Superior temporal gyrus (tissue), 1 donor: ENCODE measurements around the gene B3GALT5.

Source experiments
- DNase-seq: peaks from one replicate; pipeline ENCODE4 v3.0.0-alpha.2; 2016; ENCODE audit errors: extremely low spot score

B3GALT5 gene

DNA sequence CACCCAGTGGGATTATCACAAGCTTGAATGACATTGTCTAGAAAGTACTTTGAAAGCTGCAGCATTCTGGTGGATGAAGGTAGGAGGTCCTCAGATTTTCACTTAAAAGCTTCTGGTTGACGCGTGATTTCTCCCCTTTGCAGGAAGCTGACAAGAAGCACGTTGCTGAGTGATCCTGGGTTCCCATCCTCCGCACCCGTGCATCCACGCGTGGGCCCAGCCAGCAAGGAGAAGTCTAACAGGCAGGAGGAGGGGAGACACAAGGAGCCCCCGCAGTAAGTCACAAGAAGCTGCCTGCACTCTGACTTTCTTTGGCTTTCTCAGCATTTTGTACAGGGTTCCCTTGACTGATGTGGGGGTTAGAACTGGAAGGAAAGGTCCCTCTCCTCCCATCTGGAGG lies 7.8 kb upstream of the B3GALT5 start:
- DNase-seq: no peak

DNA sequence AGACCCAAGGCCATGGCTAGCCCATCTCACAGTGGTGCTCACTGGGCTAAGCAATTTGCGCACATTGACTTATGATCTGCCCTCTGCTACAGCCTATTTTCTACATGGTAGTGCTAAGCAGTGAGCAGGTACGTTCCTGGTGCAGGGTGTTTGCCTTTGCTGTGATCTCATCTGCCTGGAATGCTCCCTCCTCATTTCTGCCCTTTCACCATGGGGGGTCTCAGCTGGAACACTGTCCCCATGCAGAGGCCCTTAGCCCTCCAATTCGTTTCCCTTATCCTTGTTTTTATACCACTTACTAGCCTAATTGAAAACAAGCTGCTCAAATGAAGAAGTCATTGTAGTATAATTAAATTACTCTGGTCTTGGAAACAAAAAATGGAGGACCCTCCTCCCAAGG lies 2.0 kb upstream of the B3GALT5 start:
- DNase-seq: no peak

DNA sequence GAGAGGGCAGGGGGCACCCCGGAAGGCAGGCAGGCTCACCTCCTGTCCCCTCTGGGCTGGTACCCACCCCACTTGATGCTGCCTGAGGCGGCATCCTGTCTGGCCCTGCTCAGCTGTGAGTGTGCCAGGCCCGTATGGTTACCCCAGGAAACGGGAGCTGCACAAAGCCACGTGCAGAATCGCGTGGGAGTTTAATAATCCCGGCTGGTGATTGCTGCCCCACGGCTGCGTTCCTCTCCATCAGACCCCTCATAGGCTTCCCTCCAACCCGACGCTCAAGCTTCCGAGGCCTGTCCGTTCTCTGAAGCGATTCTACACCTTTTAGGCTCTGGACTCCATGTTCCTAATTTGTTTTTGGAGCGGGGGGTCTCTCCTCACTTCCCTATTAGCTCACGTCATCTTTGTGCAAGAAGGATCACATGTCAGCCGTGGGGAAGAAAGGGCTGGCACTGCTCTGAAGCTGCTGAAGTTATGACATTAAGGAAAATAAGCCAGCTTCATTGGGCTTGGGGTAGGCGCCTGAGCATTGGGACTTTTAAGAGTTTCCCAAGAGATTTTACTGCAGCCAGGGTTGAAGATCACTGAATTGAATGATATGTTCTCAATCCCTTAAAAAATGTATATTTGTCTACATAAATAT lies 1.1 kb upstream of the B3GALT5 start:
- DNase-seq: no peak

GRCh38 chr21:39613041-39613934 lies 548 bp downstream of the B3GALT5 start:
- DNase-seq: no peak

DNA sequence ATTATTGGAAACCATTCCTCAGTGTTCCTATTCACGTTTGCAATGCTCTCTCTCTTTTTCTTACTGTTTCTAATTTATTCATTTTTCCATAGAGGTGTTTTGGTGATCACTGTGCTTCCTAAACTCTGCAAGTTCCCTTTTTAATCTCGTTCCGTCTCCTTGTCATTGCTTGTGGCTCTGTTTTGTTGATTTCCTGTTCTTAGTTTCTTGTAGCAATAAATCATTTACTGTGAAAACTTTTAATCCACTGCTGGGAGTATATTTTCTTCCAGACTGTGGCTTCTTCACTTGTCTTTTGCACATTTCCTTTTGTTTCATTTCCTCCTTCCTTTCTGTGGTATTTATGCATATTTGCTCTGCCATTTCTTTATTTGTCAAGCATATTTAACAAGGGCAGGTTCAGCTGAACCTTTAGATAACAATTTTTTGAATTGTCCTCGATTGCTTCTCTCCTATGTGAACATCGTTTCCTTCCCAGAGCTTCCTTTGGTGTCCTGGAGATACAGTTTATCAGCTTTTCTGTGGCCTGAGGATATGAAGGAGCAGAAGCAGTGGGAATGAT lies 3.6 kb downstream of the B3GALT5 start:
- no peak for DNase-seq

- no peak for DNase-seq
Observed at GRCh38 chr21:39620856-39621255, 8.1 kb downstream of the B3GALT5 start.

DNA sequence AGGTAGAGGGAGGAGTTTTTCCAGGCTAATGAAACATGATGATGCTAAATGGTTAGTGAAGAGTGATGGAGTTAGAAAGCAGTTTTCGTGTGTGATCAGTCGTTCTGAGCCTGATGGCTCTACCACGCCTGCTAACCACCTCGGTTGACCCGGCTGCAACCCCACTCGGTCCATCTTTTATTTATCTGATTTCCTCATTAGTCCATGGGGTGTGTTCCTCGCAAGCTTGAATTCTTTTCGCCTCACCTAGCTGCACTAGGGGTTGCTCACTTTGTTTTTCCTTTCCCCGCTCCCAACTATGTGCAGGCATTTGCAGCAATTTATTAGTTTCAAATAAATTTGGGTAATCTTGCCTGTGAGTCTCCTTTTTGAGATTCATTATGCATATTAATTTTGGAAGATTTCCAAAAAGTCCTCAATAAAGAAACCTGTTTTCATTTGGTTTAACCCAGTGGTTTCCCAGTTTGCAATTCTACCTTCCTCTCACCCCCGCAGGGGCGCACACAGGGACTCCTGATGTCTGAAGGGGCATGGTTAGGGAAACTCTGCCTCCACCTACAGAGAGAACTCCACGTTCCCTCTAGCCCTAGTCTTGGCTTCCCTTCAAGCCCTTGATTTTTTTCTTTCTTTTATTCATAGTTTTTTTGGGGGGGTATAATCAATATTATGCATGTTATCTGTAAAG lies 12.6 kb downstream of the B3GALT5 start:
- no peak for DNase-seq

- no peak for DNase-seq
Observed at GRCh38 chr21:39628385-39628784, 15.6 kb downstream of the B3GALT5 start.

- DNase-seq: no peak
Observed at GRCh38 chr21:39630191-39630591, 17.5 kb downstream of the B3GALT5 start.

DNA sequence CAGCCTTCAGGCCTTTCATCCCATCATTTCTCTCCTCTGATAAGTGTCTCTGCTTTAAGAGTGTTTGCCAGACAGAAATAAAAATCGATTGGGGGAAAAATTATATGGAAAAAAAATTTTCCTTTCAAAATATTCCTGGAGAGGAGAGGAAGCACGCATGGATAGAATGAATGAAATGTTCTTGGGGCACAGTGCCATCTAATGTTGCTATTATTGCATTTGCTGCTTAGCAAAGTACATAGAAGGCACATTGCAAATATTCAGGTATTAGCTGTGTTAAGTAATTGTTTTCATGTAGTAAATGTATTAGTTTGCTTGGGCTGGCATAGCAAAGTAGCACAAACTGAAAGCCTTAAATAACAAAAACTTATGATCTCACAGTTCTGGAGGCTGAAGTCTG lies 18.1 kb downstream of the B3GALT5 start:
- DNase-seq: no peak

- DNase-seq: no peak
Observed at GRCh38 chr21:39631842-39632562, 19.3 kb downstream of the B3GALT5 start.

DNA sequence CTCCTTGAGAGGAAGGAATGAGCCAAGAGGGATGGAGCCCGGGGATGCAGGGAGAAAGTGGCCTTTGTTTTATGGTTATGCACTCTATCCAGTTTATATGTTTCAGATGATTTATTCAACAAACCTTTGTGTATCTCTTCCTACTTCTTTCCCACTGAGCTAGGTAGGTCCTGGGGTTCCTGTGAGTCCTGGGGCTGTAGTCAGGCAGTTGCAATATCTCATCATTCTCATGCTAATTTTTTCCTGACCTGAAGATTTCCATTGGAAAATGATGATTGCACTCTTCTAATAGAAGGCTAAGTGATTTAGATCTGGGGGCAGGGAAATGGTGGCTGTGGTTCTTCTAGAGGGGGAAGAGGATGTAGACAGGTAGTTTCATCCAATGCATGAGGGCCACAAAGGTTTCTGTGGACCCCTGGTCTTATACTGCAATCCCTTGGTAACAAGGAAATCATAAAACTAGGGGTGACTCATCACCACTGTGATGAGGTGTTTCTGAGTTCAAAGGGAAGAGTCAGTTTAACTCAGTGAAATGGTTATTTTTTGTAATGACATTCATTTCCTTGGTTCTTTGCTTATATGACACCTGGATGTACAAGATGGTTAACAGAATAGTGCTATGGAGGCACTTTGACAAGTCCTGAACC lies 20.2 kb downstream of the B3GALT5 start:
- DNase-seq: no peak

DNA sequence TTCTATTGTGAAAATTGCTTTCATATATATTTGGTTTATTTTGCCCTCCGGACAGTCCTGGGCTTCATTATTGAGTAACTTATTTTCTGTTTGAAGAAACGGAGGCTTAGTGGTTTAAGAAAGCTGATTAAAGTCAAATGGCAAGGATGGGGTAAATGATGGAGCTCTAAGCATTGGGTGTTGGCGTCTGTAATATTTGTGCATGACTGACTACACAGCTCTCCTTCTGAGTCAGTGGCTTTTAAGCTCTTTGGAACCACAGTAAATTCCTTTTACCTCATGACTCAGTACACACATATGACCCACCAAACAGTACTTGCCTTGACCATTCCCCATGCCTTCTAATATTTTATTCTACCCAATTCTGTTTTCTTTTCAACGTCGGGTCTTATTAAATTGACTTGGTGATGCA lies 21.0 kb downstream of the B3GALT5 start:
- DNase-seq: no peak

GRCh38 chr21:39634507-39634906 lies 21.8 kb downstream of the B3GALT5 start:
- DNase-seq: no peak

GRCh38 chr21:39637197-39637970 lies 24.6 kb downstream of the B3GALT5 start:
- no peak for DNase-seq

DNA sequence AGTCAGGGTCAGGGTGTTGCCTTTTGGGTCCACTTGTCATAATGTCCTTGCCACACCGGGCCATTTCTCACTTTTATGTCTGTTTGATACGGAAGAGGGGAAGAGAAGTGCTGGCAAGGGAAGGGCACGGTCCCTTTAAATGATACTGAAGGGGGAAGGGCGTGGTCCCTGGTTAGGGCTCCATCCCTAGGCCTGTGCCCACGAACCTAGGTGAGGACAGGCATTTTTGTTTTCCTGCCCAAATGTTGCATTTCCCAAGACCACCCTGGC lies 25.2 kb downstream of the B3GALT5 start:
- no peak for DNase-seq

- DNase-seq: no peak
Observed at GRCh38 chr21:39638281-39638680, 25.5 kb downstream of the B3GALT5 start.

DNA sequence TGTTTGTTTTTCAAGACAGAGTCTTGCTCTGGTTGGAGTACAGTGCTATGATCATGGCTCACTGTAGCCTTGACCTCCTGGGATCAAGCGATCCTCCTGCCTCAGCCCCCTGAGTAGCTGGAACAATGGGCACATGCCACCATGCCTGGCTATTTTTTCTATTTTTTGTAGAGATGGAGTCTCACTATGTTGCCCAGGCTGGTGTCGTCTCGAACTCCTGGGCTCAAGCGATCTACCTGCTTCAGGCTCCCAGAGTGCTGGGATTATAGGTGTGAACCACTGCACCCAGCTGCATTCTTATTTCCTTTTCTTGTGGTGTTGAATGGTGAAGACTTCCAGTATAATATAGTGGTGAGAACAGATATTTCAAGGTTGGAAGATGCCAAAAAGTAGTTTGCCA lies 28.0 kb downstream of the B3GALT5 start:
- no peak for DNase-seq

DNA sequence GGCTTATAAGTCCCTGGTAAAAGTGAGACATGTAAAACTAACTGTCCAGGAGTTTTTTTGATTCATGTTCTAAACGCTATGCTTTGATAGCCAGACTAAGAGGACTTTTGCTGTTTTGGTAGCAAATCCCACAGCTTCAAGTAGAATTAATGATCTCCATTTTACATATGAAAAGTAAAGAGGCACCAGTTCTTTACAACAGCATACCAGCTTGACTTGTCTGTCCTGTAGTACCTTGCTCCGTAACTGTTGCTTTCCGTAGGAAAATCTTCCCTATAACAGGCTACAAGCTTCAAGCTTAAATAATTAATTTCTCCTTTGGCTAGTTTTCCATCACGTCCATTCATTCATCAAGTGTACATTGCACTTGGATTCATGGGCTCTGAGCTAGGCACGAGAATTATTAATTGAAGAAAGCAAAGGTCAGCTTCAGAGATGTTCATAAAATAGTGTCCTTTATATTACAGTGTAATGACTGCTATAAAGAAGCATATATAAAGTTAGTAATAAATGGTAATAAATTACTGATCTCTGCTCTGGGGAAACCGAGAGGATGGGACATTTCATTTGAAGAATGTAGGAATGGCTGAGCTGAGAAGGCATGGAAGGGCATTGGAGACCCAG lies 29.2 kb downstream of the B3GALT5 start:
- no peak for DNase-seq

DNA sequence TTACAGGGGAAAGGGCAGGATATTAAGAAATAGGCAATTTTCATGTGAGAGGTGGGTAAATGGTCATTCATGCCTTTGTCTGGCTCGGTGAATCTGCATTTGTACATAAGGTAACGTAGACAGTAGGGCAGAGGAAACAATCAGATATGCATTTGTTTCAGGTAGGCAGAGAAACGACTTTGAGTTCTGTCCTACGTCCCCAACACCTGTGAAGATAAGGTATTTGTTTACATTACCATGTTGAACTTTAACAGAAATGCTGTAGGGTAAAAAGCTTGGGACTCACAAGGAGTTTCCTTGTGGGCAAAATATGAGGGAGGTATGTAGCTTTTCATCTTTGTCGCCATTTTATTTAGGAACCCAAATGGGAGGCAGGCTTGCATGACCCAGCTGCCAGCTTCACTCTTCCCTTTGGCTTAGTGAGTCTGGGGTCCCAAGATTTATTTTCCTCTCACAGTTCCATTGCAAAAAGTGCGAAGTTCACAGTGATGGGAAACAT lies 31.4 kb downstream of the B3GALT5 start:
- DNase-seq: no peak
